ENCODE results near the gene NOD2.

The NOD2 gene

DNA sequence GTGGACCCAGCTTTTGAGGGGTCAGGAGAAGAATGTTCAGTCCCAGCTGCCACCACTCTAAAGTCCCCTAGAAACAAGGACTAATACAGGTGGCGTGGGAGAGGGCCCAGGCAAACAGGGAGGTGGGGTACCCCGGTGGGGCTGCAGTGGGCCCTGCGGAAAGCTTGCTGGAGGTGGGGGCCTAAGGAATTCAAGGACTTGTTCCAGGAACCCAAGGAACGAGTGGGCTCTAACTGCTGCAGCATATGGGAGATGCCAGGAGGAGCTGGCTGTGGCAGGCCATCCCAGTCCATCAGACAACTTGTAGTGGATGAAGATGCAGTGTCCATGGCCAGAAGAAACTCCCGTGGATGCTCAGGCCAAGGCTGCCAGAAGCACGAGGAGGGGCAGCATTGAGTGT lies 22.9 kb upstream of the NOD2 start:
- DNase-seq (ENCODE audit: low read depth) = no peak

DNA sequence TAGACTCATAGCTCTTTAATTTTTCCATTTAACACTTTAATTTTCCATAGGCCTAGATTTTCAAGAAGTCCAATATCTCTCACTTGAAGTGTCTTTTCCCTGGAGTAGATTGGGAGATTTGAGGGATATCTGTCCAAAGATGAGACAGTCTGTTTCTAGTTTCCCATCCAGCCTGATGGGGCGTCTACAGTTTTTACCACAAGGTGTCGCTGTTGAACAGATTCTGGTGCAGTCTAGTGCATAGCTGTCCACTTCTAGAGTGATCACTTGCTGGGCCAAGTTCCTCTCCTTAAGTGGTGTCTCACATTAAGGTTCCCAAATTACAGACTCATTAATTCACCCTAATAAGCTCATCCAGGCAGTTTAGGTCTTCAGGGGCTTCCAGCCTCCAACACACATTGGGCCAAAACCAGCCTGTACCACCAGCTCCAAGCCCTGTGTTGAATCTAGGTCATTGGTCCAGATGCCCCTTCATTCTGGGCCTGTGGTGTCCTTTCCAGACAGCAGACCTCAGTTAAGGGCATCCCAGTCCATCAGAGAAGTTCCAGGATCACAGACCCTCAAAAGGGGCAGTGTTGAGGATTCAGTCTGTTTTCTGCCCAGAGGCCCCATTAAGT lies 21.7 kb upstream of the NOD2 start:
- no peak for DNase-seq (ENCODE audit: low read depth)

DNA sequence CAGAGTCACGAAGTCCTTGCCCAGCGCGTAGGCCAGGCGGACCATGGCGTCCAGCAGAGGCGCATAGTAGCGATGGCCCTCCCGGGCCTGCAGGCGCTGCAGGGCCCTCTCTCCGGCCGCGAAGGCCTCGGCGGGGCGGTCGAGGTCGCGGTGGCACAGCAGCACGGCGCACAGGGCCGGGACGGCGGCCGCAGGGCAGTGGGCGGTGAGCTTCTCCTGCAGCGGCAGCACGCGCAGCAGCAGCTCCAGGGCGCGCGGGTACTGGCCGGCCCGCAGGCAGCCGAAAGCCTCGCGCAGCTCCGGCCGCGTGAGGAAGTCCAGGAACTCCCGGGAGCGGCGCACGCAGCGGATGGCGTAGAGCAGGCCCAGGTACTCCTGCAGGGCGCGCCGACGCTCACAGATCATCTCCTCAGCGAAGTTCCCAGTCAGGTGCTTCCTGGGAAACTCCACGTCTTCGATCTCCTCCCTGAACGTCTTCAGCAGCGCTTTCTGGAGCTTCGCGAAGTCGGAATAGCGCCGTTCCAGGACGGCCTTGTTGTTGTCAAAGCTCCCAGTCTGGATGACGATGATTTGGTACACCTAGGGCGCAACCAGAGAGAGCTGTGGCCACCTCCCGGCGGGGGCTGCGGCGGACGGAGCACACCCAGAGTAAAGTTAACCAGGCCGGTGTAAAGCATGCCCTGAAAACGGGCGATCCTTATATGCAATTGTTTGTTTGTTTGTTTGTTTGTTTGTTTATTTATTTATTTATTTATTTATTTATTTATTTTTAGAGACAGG lies 19.7 kb upstream of the NOD2 start:
- no peak for DNase-seq (ENCODE audit: low read depth)

DNA sequence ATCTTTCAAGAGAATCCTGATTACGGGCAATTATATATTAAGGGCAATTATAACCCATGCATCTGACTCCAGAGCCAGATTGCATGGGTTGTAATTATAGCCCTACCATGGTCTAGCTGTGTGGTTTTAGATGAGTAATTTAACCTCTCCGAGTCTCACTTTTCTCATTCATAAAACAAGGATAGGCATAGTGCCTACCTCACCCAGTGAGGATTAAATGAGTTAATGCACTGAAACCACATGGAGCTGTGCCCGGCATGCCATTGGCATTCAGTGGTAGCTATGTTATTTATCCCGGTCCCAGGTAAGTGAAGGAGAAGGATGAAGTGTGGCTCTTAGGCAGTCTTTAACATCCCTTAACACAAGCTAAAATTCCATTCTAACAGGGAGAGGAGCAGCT lies 18.6 kb upstream of the NOD2 start:
- DNase-seq (ENCODE audit: low read depth) = no peak

DNA sequence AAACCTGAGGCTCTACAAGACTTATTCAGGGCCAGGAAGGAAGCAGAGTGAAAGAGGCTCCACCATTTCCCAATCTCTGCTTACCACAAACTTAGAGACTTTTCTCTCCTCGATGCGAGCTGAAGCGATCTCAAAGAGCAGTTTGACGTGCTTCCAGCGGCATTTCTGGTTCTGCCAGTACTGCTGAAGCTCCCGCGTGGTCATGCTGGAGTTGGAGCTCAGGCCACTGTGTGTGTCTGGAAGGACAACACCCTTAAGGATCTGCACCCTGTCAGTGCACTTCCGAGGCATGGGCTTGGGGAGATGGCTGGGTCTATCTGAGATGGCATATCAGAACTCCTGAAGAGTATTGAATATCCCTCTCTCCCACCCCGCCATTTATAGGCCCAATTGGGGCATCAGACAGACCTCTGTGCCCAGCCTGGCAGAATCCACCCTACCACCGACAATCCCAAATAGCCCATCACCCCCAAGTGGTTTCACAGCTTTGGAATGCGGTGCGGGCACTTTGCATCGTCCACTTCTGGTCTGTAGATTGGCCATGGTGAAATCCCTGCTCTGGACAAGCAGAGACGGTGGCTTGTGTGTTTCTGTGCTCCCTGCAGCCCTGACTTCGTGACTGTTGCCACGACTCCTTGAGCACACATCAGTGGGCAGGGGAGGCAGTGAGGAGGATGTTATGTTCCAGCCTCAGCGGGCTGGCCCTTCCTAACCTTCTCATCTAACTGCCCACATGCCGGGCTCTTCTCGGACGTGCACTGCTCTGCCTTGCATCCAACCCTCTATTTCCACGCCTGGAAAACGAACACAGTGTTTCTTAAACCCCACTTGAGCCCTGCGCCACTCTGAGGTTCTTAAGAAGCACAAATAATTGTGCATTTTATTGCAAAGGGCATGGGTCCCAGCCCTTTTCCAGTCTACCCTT lies 17.5 kb upstream of the NOD2 start:
- DNase-seq (ENCODE audit: low read depth) = no peak

DNA sequence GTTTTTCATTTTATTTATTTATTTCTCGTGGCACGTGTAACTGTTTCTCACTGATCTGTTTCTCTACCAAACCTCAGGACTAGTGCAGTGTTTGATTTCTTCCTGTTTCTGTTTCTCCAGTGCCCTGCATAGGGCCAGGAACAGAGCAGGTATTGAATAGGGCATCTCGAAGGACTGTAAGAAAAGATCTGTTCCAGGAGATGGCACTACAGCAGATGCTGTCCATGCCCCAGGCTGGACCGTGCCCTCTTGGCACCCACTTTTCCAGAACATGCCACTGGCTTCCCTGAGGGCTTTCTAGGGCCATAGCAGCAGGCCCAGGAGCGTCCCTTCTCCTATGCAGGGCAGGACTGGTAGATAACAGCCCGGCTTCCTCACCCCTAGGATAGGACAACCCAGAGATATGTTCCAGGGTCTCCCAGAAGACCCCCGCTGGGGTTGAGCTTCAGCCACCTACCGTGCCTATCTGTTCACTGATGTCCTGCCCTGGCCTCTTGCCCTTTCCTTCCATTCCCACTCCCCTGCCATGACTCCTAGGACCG lies 16.7 kb upstream of the NOD2 start:
- DNase-seq (ENCODE audit: low read depth) = no peak

DNA sequence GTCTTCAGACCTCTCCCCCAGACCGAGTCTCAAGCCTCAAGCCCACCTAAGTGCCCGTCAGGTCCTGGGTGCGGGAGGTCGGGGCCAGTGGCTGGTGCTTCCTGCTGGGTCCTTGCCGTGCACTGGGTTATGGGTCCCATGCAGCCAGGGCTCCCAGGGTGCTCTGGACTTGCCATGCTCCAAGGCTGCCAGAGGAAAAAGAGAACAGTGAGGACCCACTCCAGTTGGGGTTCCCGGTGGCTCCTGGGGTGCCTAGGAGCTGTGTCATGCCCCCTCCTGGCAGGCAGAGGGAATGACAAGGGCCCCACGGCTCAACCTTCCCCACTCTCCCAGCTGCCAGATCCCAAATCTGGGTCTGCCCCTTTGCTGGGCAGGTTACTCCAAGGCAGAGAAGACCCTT lies 16.1 kb upstream of the NOD2 start:
- no peak for DNase-seq (ENCODE audit: low read depth)

DNA sequence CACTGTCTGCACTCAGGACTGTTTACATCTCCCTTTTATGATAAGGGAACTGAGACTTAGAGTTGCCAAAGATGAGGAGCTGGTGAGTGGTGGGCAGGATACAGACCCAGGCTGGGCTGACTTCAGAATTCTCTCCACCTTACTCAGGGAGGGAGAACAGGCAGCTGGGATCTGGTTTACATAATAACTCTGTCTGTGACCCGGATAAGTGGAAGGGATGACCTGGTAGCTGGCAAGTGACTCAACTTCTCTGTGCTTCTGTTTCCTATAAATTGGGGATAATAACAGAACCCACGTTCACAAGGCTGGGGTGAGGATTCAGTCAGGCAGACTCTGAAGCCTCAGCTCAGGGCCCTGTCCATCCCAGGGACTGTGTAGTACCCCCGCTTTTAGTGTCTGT lies 14.9 kb upstream of the NOD2 start:
- DNase-seq (ENCODE audit: low read depth) = no peak

DNA sequence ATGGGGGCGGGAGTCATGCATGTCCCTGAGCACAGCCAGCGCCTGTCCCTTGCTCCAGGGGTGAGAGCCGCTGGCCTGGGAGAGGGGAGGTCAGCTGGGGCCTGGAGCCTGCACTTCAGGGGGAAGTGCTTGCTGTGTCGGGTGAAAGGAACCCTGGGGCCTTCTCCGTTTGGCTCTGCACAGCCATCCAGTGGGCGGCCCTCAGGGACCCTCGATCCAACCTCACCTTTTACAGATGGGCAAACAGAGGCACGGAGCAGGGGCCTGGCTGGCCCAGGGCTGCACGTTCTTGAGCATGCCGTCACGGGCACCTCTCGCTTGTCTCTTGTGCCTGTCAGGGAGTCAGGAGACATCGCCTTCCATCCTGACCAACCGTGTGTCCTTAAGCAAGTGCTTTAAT lies 14.1 kb upstream of the NOD2 start:
- no peak for DNase-seq (ENCODE audit: low read depth)

DNA sequence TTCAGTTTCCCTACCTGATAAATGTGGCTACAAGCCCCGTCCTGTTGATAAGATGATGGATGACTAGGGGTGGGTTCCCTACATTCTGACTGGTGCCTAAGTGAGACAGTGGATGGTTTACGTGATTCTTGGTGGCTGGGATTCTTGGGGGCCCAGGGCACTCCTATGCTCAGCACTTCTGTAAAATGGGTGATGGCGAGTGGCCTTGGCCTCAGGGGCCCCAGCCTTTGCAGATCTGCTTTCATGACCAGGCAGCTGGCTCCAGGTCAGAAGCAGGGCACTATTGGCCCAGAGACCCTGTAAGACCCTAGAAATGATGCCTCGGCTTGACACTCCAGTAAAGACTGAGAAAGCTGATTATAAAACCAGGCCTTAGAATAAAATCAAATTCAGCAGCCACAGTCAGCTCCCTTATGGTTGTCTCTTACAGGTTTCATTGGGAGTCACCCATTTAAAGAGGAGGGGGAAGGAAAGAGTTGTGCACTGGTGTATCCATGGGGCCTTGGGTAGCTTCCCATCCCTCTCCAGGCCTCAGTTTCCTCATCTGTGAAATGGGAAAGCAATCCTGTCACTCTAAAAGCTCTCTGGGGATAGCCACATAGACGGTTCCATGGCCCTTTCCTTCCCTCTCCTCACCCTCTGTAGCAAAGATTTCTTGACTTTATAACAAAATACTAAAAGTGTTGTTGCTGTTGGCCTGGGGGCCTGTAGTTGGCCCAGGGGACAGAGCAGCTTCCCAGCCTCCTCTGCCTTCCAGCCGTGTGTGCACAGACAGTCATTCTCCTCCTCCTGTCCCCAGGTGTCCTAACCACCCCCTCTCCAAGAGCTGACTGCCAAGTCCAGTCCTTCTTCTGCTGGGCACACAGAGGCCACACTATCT lies 13.5 kb upstream of the NOD2 start:
- no peak for DNase-seq (ENCODE audit: low read depth)

DNA sequence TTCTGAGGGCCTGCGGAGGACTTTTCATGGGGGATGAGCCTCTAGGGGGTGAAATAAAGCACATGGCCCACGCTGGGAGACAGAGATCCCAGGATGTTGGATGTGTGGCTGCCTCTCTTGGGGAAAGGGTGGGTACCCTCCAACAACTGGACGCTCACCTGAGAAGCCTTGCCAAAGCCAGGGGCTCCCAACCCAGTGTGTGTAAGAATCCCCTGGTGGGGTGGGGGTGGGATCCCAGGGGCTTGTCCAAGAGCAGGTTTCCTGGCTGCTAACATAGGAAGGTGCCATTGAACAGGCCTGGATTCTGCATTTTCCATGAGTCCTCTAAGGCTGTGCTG lies 12.9 kb upstream of the NOD2 start:
- DNase-seq (ENCODE audit: low read depth) = no peak

DNA sequence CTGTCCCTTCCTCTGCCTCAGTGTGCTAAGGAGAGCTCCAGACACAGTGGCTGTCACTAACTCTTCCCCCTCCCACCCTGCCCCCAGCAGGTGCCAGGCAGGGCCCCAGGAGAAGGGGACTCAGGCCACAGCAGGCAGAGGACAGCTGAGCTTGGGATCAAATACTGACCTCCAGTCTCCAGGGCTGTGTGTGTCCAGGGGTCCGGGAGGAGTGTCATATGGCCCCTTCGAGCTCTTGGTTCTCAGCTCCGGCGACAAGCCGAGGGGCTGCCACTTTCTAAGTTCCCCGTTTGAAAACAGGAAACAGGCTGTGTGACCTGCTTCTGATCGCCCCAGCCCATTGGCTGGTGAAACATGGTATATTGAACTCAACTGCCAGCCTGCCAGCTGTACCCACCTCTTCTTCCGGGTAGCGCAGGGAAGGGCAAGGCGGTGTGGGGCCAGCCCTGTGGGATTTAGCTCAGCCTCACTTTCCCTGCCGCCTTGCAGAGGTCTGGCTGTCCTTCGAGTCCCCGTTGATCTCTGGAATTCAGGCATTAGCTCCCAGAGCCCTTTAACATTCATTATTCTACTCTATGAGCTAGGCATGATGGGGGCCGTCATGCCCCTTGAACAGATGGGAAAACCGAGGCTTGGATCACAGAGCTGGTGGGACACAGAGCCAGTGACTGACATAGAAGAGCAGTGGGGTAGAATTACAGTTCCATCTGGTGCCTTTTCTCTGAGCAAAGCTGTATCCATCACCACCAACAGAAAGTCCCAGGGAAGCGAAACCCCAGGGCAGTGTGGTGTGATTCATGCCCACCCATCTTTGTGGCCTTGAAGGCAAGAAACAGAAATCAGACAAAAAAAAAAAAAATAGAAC lies 12.2 kb upstream of the NOD2 start, which contains the start of gene SNX20:
TSS of gene SNX20 (minus strand) at position 292 of the 865 bp plus-strand sequence. CDS start 3,786 bp downstream, outside the sequence.
- peak; percentile 43 for DNase-seq (ENCODE audit: low read depth)

DNA sequence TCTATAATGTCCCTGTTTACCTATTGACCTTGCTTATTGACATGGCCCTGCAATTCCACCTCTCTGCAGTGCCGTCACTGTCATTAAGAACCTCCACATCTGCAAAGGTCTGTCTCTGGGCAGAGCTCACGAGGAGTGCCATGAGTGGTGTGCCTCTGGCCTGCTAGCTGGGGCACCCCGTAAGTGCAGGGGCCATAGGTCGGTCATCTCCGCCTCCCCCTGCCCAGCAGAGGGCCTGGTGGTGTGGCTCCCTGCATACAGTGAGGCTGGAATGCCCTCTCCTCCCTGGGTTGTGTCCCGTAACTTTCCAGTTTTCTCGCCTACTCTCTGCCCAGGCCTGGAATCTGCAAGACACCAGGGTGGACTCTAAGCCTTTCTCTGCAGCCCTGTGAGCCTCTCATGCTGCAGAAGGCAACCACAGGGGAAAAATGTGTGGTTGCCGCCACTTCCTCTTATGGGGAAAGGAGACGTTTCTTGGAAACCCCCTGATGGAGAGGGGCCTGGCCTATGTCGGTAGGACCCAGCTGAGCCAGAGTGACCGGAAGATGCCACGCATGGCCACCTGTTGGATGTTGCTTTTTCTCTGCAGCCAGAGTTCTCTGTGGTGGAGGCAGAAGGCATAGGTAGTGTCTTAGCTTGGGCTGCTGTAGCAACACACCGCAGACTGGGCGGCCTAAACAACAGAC lies 9.6 kb upstream of the NOD2 start:
- peak; percentile 32 for DNase-seq (ENCODE audit: low read depth)

DNA sequence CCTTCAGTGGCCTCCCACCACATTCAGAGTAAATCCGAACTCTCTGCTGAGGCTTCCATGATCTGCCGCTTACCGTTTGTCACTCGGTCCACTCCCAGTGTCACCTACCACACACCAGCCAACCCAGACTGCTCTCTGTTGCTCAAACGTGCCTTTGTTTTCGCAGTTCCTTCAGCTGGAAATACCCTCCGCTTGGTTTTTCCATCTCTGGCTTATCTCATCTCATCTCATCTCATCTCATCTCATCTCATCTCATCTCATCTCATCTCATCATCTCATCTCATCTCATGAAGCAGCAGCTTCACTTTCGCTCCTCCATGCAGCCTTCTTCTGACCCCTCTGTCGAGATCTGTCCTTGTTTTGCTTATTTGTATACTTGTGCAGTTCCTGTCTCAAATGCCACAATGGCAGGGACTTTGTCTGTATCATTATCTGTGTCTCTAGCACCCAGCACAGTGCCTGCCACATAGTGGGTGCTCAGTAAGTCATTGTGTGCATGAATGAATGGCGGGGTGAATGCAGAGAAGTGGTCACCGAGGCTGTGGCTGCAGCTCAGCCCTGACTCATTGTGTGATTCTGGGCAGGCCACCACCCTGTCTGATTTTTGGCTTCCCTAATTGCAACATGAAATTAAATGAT lies 8.5 kb upstream of the NOD2 start:
- DNase-seq (ENCODE audit: low read depth) = no peak

DNA sequence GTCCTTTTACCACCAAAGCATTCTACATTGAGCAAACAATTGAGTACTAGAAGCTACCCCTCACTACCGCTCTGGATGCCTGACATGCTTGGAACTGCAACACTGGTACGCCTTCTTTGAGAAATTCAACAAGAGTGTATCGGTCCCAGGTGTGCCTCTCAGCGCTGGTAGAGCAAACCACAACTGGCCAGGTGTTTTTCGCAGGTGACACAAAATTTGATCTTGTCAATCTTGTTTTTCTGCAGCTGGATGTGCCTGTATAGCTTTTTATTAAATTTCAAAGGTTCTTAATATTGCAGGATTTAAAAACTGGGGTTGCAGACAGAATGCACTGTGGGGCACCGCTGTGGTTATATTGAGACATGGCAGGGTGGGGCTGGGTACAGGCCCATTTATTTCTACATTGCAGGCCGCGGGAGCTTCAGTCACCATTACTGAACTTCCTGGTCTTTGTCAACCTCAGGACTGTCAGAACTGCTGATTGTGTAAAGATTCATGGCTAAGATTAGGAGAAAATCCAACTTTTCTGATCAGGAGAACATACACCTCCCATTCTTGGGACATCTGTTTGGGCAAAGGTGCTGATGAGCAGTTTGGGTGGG lies 7.8 kb upstream of the NOD2 start:
- no peak for DNase-seq (ENCODE audit: low read depth)

DNA sequence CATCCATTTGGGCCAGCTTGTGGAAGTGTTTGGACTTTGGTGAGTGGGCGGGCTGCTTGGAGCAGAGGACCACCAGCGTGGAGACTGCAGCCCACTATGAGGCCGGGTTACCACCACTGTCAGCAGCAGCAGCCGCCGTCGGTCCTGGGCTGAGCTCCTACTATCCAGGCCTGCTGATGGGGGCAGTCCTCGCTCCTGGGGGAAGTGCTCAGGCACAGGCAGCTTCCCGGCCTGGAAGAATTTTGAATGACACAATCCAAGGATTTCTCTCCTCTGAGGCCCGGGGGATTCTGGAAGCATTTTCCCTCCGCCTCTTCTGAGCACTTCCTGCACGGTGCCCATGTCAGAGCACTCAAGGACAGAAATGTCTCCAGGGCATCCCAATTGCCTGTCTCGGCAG lies 5.3 kb upstream of the NOD2 start:
- DNase-seq (ENCODE audit: low read depth) = no peak

DNA sequence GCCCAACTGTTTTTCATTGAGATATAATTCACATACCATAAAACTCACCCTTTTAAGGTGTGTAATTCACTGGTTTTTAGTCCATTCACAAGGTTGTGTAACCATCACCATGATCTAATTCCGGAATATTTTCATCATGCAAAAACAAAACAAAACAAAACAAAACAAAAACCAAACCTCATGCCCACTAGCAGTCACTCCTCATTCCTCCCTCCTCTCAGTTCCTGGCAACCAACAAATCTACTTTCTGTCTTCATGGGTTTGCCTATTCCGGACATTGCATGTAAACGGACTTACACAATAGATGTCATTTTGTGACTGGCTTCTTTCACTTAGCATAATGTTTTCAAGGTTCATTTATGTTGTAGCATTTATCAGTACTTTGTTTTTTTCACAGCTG lies 4.5 kb upstream of the NOD2 start:
- DNase-seq (ENCODE audit: low read depth) = no peak

DNA sequence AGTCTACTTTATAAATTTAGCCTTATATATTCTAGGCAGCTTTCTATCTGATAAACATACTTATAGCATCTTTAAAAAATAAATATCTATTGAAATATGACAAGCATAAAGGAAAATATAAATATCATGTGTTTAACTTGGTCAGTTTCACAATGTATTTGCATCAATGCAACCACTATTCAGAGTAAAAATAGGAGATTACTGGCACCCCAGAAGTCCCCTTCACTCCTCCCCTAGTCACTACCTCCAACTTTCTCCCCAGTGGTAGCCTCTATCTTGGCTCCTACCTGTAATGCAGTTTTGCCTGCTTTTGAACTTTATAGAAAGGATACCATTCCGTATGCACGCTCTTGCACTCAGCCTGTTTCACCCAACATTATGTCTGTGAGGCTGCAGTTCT lies 3.2 kb upstream of the NOD2 start:
- DNase-seq (ENCODE audit: low read depth) = no peak

DNA sequence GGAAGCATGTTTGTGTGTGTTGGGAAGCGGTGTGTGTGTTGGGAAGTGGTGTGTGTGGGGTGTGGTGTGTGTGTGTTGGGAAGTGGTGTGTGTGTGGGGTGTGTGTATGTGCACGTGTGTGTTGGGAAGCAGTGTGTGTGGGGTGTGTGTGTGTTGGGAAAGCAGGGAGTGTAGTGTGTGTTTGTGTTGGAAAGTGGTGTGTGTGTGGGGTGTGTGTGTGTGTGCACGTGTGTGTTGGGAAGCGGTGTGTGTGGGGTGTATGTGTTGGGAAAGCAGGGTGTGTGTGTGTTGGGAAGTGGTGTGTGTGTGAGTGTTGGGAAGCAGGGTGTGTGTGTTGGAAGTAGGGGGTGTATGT lies 785 bp upstream of the NOD2 start:
- DNase-seq (ENCODE audit: low read depth) = no peak
